Measurements from ENCODE around the gene PRR23B. TPM values are rescaled to one million over a fixed set of nuclear protein-coding genes. Genes with fewer than 3 reads are reported as not detected.

Gene PRR23B
- total RNA-seq, 1 experiment from 2014 or later = not detected

- no peaks in the 10 kb centered on the region for H3K9me3 Mint-ChIP-seq
- Histone ChIP-seq H4K20me1 (ENCODE audit: control insufficient read depth, insufficient read depth, insufficient read length) (no peaks in the 10 kb centered on the region), H2BK15ac (ENCODE audit: low read depth, low read length) (no peak overlapping the region), H3K56ac (ENCODE audit: insufficient read length, low read depth, low read length) (no peak overlapping the region), H3T11ph (ENCODE audit: low read length) (no peak overlapping the region), H2BK120ac (ENCODE audit: low read depth, low read length, poor library complexity, severe bottlenecking) (no peak overlapping the region), H4K8ac (replicated peaks; ENCODE audit: insufficient read length, low read depth, low read length) (no peak overlapping the region), H3K4me1 (ENCODE audit: insufficient read depth, low read length) (no peaks in the 10 kb centered on the region), H3K4me2 (ENCODE audit: insufficient read depth, insufficient read length, low read length) (no peak overlapping the region), H2BK5ac (ENCODE audit: insufficient read length, low read length) (no peak overlapping the region), H3K4ac (ENCODE audit: low read depth, low read length) (no peak overlapping the region), H3K18ac (ENCODE audit: insufficient read length, low read depth, low read length) (no peak overlapping the region), H2AK5ac (ENCODE audit: insufficient read length, low read length) (no peak overlapping the region), H2AFZ (ENCODE audit: low read length) (no peak overlapping the region), H3K79me2 (ENCODE audit: insufficient read depth, low read length) (no peaks in the 10 kb centered on the region), H3K9ac (ENCODE audit: extremely low read depth, insufficient read length, low read length) (no peak overlapping the region), H4K91ac (ENCODE audit: insufficient read length, low read depth, low read length) (no peak overlapping the region), H3K27me3 (ENCODE audit: insufficient read depth, low read length) (no peaks in the 10 kb centered on the region), H3K14ac (ENCODE audit: insufficient read depth, low read length) (no peak overlapping the region), H3K27ac (ENCODE audit: insufficient read length, low read depth, low read length) (no peak overlapping the region), H3K9me3 (ENCODE audit: control insufficient read depth, low read depth, low read length) (no peaks in the 10 kb centered on the region), H3K23ac (ENCODE audit: insufficient read length, low read depth, low read length) (no peak overlapping the region), H3K79me1 (ENCODE audit: insufficient read depth, low read depth, low read length, poor library complexity, severe bottlenecking) (no peaks in the 10 kb centered on the region), H3K23me2 (ENCODE audit: insufficient read length, low read depth, low read length, poor library complexity, severe bottlenecking) (no peaks in the 10 kb centered on the region), H2BK12ac (ENCODE audit: insufficient read length, low read depth, low read length) (no peak overlapping the region), H2BK20ac (ENCODE audit: low read depth, low read length, poor library complexity, severe bottlenecking) (no peak overlapping the region), H4K5ac (ENCODE audit: insufficient read length, low read depth, low read length) (no peak overlapping the region)
- WGBS (ENCODE audit: extremely low coverage, insufficient read length, low lambda C conversion rate) = no CpG with 5 or more reads among the region's 5 CpGs
- H3K36me3 Mint-ChIP-seq (ENCODE audit: insufficient read depth in 1 of 3, low read depth in 3 of 3) = no peaks in the 10 kb centered on the region
- peaks cover 12% of the 10 kb centered on the region for H3K27me3 Mint-ChIP-seq (ENCODE audit: low read depth)
- no peak for TF ChIP-seq CTCF (conservative IDR thresholded peaks at IDR 0.05)
- peak overlapping the region in 1 of 3 experiments; percentile 8; a peak in 1 of 7 replicates for H3K27ac Mint-ChIP-seq
- H3K4me3 Mint-ChIP-seq = no peak overlapping the region
- H3K4me1 Mint-ChIP-seq = no peaks in the 10 kb centered on the region
- DNase-seq = no peak
These were observed 46.3 kb downstream of the PRR23B start for GRCh38 chr3:138974462-138974861.

All from H9 (cell line).